ENCODE measurements around the gene ZNRF1. TPM values are rescaled to one million over a fixed set of nuclear protein-coding genes. Genes with fewer than 3 reads are reported as not detected.

ZNRF1 gene
- total RNA-seq, 2 donors from 2014 or later: 44.9 to 46.1 TPM

GRCh38 chr16:75066861-75067447 lies 68.1 kb downstream of the ZNRF1 start:
- Mint-ChIP-seq H3K4me3 (no peak overlapping the region), H3K4me1 (peaks cover 26% of the 10 kb centered on the region), H3K36me3 (ENCODE audit: low read depth) (no peaks in the 10 kb centered on the region), H3K27me3 (ENCODE audit: insufficient read depth) (no peaks in the 10 kb centered on the region), H3K27ac (no peak overlapping the region), H3K9me3 (no peaks in the 10 kb centered on the region)
- no peaks in the 10 kb centered on the region for H3K36me3 ChIP-seq (ENCODE audit: control insufficient read depth, insufficient read depth, low read length)
- no peak for TF ChIP-seq CTCF (conservative IDR thresholded peaks at IDR 0.05)
- H3K9ac ChIP-seq (ENCODE audit: extremely low read depth, low read length, poor library complexity, severe bottlenecking): no peak overlapping the region
- no peak for DNase-seq
- H3K27me3 ChIP-seq (ENCODE audit: control insufficient read depth, insufficient read depth, low read length, poor library complexity, severe bottlenecking): no peaks in the 10 kb centered on the region
- H3K4me1 ChIP-seq (ENCODE audit: control insufficient read depth, insufficient read depth, low read length): no peaks in the 10 kb centered on the region
- H3K4me3 ChIP-seq (ENCODE audit: low read length): no peak overlapping the region
- H3K9me3 ChIP-seq (ENCODE audit: control insufficient read depth, low read length): no peaks in the 10 kb centered on the region
- no peak overlapping the region for H3K27ac ChIP-seq (ENCODE audit: low read depth, low read length)
- WGBS, 2 experiments (ENCODE audit: insufficient coverage in 1 of 2, insufficient read length in 1 of 2): 94 to 95% methylated on average over 5 to 6 of the region's 6 CpGs

- no peak overlapping the region for H3K27ac ChIP-seq (ENCODE audit: low read depth, low read length)
- Mint-ChIP-seq H3K27me3 (ENCODE audit: insufficient read depth) (no peaks in the 10 kb centered on the region), H3K4me1 (peaks cover 26% of the 10 kb centered on the region), H3K9me3 (no peaks in the 10 kb centered on the region), H3K36me3 (ENCODE audit: low read depth) (no peaks in the 10 kb centered on the region), H3K4me3 (no peak overlapping the region), H3K27ac (no peak overlapping the region)
- DNase-seq: no peak
- no peak overlapping the region for H3K9ac ChIP-seq (ENCODE audit: extremely low read depth, low read length, poor library complexity, severe bottlenecking)
- TF ChIP-seq CTCF (conservative IDR thresholded peaks at IDR 0.05): no peak
- no peak overlapping the region for H3K4me3 ChIP-seq (ENCODE audit: low read length)
- H3K4me1 ChIP-seq (ENCODE audit: control insufficient read depth, insufficient read depth, low read length): no peaks in the 10 kb centered on the region
- H3K9me3 ChIP-seq (ENCODE audit: control insufficient read depth, low read length): no peaks in the 10 kb centered on the region
- H3K27me3 ChIP-seq (ENCODE audit: control insufficient read depth, insufficient read depth, low read length, poor library complexity, severe bottlenecking): no peaks in the 10 kb centered on the region
- no peaks in the 10 kb centered on the region for H3K36me3 ChIP-seq (ENCODE audit: control insufficient read depth, insufficient read depth, low read length)
- WGBS, 2 experiments (ENCODE audit: insufficient coverage in 1 of 2, insufficient read length in 1 of 2): 87% methylated on average over 10 of the region's 10 CpGs
Observed at GRCh38 chr16:75068085-75069031, 69.5 kb downstream of the ZNRF1 start.

DNA sequence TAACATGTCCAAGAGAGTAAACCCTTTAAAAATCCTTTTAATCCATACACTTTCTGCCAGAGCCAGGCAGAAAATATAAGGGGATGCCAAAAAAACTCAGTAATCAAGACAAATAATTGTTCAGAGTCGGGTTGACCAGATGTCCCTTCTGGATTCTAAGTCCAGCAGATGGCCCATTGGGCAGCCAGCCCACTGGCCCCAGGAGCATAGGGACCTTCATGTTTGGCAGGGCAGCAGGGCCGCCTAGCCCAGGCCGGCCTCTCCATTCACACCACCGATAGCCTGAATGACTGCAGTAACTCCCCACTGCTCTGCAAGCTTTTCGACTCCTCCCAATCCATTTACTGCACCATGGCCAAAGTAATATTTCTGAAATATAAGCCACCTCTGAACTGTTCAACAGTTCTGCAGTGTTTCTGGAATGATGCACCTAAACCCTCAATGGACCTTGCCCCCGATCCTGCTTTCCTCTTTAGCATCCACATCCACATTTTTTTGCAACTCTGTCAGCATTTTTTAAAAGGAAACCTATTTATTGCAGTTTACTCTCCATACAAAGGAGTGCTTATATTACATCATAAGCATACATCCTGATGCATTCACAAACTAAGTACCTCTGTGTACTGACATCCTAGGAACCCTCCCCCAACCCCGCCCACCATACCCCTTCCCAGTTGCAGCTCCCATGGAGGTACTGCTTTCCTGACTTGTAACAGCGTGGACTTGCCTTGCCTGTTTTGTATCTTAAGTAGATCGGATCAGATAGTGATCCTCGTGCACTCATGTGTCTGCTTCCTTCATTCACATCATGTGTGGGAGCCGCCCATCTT lies 71.4 kb downstream of the ZNRF1 start:
- no peaks in the 10 kb centered on the region for H3K9me3 ChIP-seq (ENCODE audit: control insufficient read depth, low read length)
- peak overlapping the region; percentile 23 for H3K27ac Mint-ChIP-seq
- no peak for TF ChIP-seq CTCF (conservative IDR thresholded peaks at IDR 0.05)

More for the DNA sequence above, 71.4 kb downstream of the ZNRF1 start:
- Histone ChIP-seq H3K27ac (ENCODE audit: low read depth, low read length) (no peak overlapping the region), H3K36me3 (ENCODE audit: control insufficient read depth, insufficient read depth, low read length) (no peaks in the 10 kb centered on the region), H3K27me3 (ENCODE audit: control insufficient read depth, insufficient read depth, low read length, poor library complexity, severe bottlenecking) (no peaks in the 10 kb centered on the region), H3K9ac (ENCODE audit: extremely low read depth, low read length, poor library complexity, severe bottlenecking) (no peak overlapping the region), H3K4me3 (ENCODE audit: low read length) (no peak overlapping the region), H3K4me1 (ENCODE audit: control insufficient read depth, insufficient read depth, low read length) (peaks cover 5% of the 10 kb centered on the region)
- peaks cover 23% of the 10 kb centered on the region for H3K4me1 Mint-ChIP-seq
- 79 to 92% methylated on average over 7 to 11 of the region's 11 CpGs for WGBS, 2 experiments (ENCODE audit: insufficient coverage in 1 of 2, insufficient read length in 1 of 2)
- no peak for DNase-seq
- H3K27me3 Mint-ChIP-seq (ENCODE audit: insufficient read depth): no peaks in the 10 kb centered on the region
- no peaks in the 10 kb centered on the region for H3K36me3 Mint-ChIP-seq (ENCODE audit: low read depth)
- no peaks in the 10 kb centered on the region for H3K9me3 Mint-ChIP-seq
- no peak overlapping the region for H3K4me3 Mint-ChIP-seq

All from endodermal cell (in vitro differentiated cells).